Osteoblast (primary cell): ENCODE results near the gene PLXNA4. TPM values are rescaled to one million over a fixed set of nuclear protein-coding genes. Genes with fewer than 3 reads are reported as not detected.

Source experiments
- DNase-seq: peaks from one replicate; pipeline ENCODE4 v3.0.0; 2011; ENCODE audit warnings: low spot score, mixed read lengths; ENCODE audit not compliant: insufficient read length; ENCODE audit errors: missing footprints
- H2AFZ ChIP-seq: 2 replicates; pipeline ENCODE4 v1.6.0; 2011; ENCODE audit warnings: mild to moderate bottlenecking, low read length
- H3K27ac ChIP-seq: 2 replicates; pipeline ENCODE4 v1.5.1; 2011; ENCODE audit warnings: mild to moderate bottlenecking, low read depth, low read length, moderate library complexity
- H3K27me3 ChIP-seq: 2 replicates; pipeline ENCODE4 v1.6.0; 2012; ENCODE audit warnings: mild to moderate bottlenecking, control low read depth, inconsistent platforms, low read length, moderate library complexity; ENCODE audit not compliant: insufficient read depth
- H3K36me3 ChIP-seq: 2 replicates; pipeline ENCODE4 v1.5.1; 2011; ENCODE audit warnings: mild to moderate bottlenecking, low read length, control low read depth, moderate library complexity; ENCODE audit not compliant: insufficient read depth
- H3K4me1 ChIP-seq: 2 replicates; pipeline ENCODE4 v1.5.1; 2011; ENCODE audit warnings: mild to moderate bottlenecking, low read length, control low read depth, moderate library complexity; ENCODE audit not compliant: insufficient read depth
- H3K4me2 ChIP-seq: 2 replicates; pipeline ENCODE4 v1.6.0; 2011; ENCODE audit warnings: mild to moderate bottlenecking, low read length; ENCODE audit not compliant: insufficient read depth
- H3K4me3 ChIP-seq: fragments of 200-600 bp; sonication (generic); 3 replicates; pipeline ENCODE4 v1.5.1; 2012; ENCODE audit warnings: mild to moderate bottlenecking, low read length, inconsistent platforms; ENCODE audit not compliant: insufficient read depth
- H3K79me2 ChIP-seq: 2 replicates; pipeline ENCODE4 v1.6.0; 2012; ENCODE audit warnings: mild to moderate bottlenecking, low read length, control low read depth, inconsistent platforms; ENCODE audit not compliant: insufficient read depth
- H3K9me3 ChIP-seq: 2 replicates; pipeline ENCODE4 v1.5.1; 2011; ENCODE audit warnings: low read depth, low read length, control low read depth
- H4K20me1 ChIP-seq: 2 replicates; pipeline ENCODE4 v1.6.0; 2012; ENCODE audit warnings: mild to moderate bottlenecking, low read length, control low read depth; ENCODE audit not compliant: insufficient read depth
- CTCF ChIP-seq: IDR thresholded peaks from 2 replicates; pipeline ENCODE4 v1.5.1; 2011; ENCODE audit warnings: mild to moderate bottlenecking, low read depth, low read length, moderate library complexity; ENCODE audit errors: extremely low read depth
- total RNA-seq: library from RNA; depleted of rRNA; stranded (reverse); fragments of >200 nt; gene quantifications from 2 replicates; pipeline ENCODE4 v1.2.3, GENCODE V29; 2012

PLXNA4 gene
- total RNA-seq, 1 donor = 4.3 TPM

- Histone ChIP-seq H3K4me1 (peaks cover 24% of the 10 kb centered on the region), H3K36me3 (no peaks in the 10 kb centered on the region), H3K9me3 (no peaks in the 10 kb centered on the region), H3K4me2 (peak overlapping the region; percentile 72), H3K27me3 (no peaks in the 10 kb centered on the region), H3K4me3 (peak overlapping the region; percentile 27), H3K27ac (peak overlapping the region; percentile 74), H3K79me2 (no peaks in the 10 kb centered on the region), H4K20me1 (no peaks in the 10 kb centered on the region), H2AFZ (peak overlapping the region; percentile 85)
- TF ChIP-seq CTCF = no peak
- peak; percentile 94 for DNase-seq
These were observed 145.1 kb downstream of the PLXNA4 start for GRCh38 chr7:132430861-132431822.

- peak overlapping the region; percentile 74 for H3K27ac ChIP-seq
These were observed 146.0 kb downstream of the PLXNA4 start for GRCh38 chr7:132430041-132430855.

GRCh38 chr7:132429181-132429580 is 147.1 kb downstream of the PLXNA4 start:
- no peak overlapping the region for H3K4me2 ChIP-seq
- H3K4me1 ChIP-seq = peaks cover 24% of the 10 kb centered on the region

More at GRCh38 chr7:132430041-132430855, 146.0 kb downstream of the PLXNA4 start:
- Histone ChIP-seq H3K4me2 (peak overlapping the region; percentile 72), H3K9me3 (no peaks in the 10 kb centered on the region), H2AFZ (peak overlapping the region; percentile 85), H3K36me3 (no peaks in the 10 kb centered on the region), H3K4me3 (peak overlapping the region; percentile 27), H3K79me2 (no peaks in the 10 kb centered on the region), H4K20me1 (no peaks in the 10 kb centered on the region), H3K27me3 (no peaks in the 10 kb centered on the region), H3K4me1 (peaks cover 24% of the 10 kb centered on the region)
- TF ChIP-seq CTCF = no peak
- no peak for DNase-seq

More at GRCh38 chr7:132429181-132429580, 147.1 kb downstream of the PLXNA4 start:
- Histone ChIP-seq H3K36me3 (no peaks in the 10 kb centered on the region), H3K9me3 (no peaks in the 10 kb centered on the region), H4K20me1 (no peaks in the 10 kb centered on the region), H3K79me2 (no peaks in the 10 kb centered on the region), H2AFZ (no peak overlapping the region), H3K27me3 (no peaks in the 10 kb centered on the region), H3K4me3 (no peak overlapping the region), H3K27ac (no peak overlapping the region)
- no peak for TF ChIP-seq CTCF
- DNase-seq = no peak
